ENCODE data around the gene SCLT1.
A peak's percentile ranks its signal among the peaks of the same experiment; 100 is the strongest.

Gene SCLT1

DNA sequence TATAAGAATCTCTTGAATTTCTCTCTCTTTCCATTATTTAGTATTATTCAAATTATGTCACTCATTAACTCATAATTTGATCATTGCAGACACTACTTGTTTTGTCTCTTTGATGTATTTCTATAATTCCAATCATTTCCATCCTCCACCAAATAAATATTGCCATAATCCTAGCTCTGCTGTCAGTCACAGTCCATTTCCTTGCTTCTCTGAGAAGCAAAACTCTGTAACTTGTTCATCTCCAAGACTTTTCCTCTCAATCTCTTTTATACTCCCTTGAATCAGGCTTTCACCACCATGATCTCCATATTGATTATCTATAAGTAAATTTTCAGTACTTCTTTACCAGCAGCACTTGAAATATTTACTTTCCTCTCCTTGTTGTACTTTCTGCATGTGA, 135.9 kb downstream of the SCLT1 start:
- DNase-seq (ENCODE audit: low spot score), result no peak

DNA sequence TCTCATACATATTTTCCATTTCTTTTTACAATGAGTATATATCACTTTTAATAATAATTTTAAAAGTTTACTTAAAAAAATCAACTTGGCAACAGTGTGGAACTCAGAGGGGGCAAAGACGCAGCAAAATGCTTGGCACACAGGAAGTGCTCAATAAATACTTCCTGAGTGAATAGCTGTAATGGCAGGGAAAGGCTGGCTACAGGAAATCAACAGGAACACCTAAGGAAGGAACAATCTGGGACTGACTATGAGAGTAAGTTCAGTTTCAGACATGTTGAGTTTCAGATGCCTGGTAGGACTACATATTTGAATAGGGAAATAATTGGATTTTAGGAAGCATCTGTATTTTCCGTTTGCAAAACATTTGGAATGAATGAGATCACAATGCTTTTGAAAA, 137.6 kb downstream of the SCLT1 start:
- DNase-seq (ENCODE audit: low spot score), result no peak

- no peak for DNase-seq (ENCODE audit: low spot score)
These were observed 138.4 kb downstream of the SCLT1 start for GRCh38 chr4:128954941-128955340.

GRCh38 chr4:128951316-128951715, 142.0 kb downstream of the SCLT1 start:
- no peak for DNase-seq (ENCODE audit: low spot score)

GRCh38 chr4:128950796-128951195, 142.5 kb downstream of the SCLT1 start:
- no peak for DNase-seq (ENCODE audit: low spot score)

GRCh38 chr4:128946916-128947315, 146.4 kb downstream of the SCLT1 start:
- DNase-seq (ENCODE audit: low spot score), result no peak

GRCh38 chr4:128942607-128943006, 150.7 kb downstream of the SCLT1 start:
- DNase-seq (ENCODE audit: low spot score), result no peak

GRCh38 chr4:128940971-128941370, 152.4 kb downstream of the SCLT1 start:
- no peak for DNase-seq (ENCODE audit: low spot score)

DNA sequence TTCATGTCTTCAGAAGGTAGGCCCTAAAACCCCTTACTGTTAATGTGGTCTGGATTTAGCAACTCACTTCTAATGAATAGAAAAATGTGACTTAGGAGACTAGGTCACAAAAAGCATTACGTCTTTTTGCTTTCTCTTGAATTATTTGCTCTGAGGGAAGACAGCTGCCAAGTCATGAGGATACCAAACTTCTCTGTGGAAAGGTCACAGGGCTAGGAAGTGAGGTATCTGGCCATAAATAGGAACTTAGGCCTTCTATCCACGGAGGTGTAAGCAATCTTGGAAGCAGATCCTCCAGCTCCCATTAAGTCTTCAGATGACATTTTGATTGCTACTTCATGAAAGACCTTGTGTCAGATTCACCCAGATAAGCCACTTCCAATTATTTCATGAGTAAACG, 163.3 kb downstream of the SCLT1 start:
- DNase-seq (ENCODE audit: low spot score), result no peak

DNA sequence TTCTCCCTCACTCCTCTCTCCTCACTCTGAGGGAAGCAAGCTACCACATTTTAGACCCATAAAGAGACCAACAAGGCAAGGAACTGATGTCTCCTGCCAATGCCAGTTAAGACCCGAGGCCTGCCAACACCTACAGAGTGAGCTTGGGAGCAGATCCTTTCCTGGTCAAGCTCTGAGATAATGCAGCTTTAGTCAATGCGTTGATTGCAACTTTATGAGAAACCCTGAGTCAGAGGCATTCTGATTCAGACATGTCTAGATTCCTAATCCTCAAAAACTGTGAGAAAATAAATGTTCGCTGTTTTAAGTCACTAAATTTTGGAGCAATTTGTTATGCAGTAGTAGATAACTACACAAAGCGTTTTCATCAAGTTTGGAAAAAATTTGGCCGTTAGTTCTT, 168.4 kb downstream of the SCLT1 start:
- DNase-seq (ENCODE audit: low spot score), result peak; percentile 35

DNA sequence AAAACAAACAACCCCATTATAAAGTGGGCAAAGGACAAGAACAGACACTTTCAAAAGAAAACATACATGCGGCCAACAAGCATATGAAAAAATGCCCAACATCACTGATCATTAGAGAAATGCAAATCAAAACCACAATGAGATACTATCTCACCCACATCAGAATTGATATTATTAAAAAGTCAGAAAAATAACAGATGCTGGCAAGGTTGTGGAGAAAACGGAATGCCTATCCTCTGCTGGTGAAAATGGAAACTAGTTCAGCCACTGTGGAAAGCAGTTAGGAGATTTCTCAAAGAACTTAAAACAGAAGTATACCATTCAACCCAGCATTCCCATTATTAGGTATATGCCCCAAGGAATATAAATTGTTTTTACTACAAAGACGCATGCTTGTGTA, 171.4 kb downstream of the SCLT1 start:
- no peak for DNase-seq (ENCODE audit: low spot score)

GRCh38 chr4:128917781-128918180, 175.6 kb downstream of the SCLT1 start:
- DNase-seq (ENCODE audit: low spot score), result no peak

DNA sequence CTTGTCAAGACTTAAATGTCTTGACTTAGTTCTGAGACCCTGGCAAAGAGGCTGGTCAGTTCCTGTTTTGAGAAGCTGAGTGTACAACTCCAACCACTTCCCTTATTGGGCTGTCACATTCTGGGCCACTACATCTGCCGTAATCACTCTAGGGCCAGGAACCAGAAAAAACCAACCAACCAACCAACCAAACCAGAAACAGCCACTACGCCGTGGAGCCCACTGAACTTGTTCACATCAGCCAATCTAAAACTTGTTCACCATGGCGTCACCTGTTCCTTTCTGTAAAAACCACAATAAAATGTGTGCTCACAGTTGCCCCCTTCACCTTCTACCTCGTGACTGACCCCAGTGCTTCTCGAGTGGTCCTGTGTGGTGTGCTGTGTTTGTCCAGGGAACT, 176.5 kb downstream of the SCLT1 start:
- no peak for DNase-seq (ENCODE audit: low spot score)

DNA sequence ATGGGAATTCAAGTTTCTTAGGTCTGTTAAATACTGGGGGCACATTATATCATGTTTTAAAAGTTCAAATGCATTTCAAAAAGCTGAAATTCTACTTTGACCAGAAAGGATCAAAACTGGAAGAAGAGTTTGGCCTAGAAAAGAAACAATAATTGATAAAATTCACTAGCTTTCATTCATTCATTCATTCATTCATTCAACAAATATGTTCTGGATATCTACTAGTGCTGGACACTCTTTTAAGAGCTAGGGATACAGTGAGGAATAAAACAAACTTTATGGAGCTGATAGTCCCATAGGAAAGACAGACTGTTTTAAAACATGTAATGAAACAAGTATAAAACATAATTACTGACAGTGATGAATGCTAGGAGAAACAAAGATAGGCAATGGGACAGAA, 177.8 kb downstream of the SCLT1 start:
- DNase-seq (ENCODE audit: low spot score), result no peak

DNA sequence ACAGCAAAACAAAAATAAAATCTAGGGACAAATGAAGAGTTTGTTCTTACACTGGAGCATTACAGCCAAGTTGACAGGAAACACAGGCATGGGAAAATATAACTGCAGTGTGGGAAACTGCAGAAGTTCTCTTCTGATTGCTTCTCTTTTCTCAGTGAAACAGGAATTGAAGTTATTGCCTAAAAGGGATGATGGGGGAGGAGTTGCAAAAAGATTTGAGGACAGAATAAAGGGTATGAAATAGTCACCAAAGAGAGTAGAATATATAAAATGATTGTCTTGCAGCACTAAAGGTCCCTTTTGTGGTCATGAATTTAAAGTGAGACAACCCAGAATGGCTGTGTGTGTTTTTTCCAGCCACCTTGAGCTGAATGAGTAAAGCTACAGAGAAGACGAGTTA, 180.1 kb downstream of the SCLT1 start:
- DNase-seq (ENCODE audit: low spot score), result no peak

DNA sequence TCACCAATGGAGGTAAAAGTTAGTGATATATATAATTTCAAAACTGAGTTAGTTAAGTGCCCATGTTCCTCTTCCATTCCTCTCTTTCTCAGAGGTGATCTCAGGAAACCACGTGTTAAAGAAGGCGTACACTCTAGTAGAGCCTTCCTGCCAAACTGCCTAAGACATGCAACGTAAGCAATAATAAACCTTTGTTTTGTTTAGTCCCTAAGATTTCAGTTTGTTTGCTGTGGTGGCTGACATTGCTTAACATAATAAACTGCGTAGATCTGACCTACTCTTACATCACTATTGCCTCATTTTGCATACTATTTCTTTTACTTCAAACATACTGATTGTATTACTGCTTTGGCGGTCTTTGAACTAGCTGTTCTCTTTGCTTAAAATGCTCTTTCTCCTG, 184.6 kb downstream of the SCLT1 start:
- DNase-seq (ENCODE audit: low spot score), result no peak

GRCh38 chr4:128907981-128908380, 185.4 kb downstream of the SCLT1 start:
- no peak for DNase-seq (ENCODE audit: low spot score)

- DNase-seq (ENCODE audit: low spot score), result no peak
These were observed 186.8 kb downstream of the SCLT1 start for GRCh38 chr4:128906581-128906980.

GRCh38 chr4:128904821-128905220, 188.5 kb downstream of the SCLT1 start:
- DNase-seq (ENCODE audit: low spot score), result no peak

- DNase-seq (ENCODE audit: low spot score), result no peak
These were observed 212.7 kb downstream of the SCLT1 start for GRCh38 chr4:128880662-128881061.

- no peak for DNase-seq (ENCODE audit: low spot score)
These were observed 213.4 kb downstream of the SCLT1 start for GRCh38 chr4:128879971-128880370.

- DNase-seq (ENCODE audit: low spot score), result no peak
These were observed 214.1 kb downstream of the SCLT1 start for GRCh38 chr4:128879283-128879682.

- no peak for DNase-seq (ENCODE audit: low spot score)
These were observed 215.4 kb downstream of the SCLT1 start for GRCh38 chr4:128877934-128878333.

DNA sequence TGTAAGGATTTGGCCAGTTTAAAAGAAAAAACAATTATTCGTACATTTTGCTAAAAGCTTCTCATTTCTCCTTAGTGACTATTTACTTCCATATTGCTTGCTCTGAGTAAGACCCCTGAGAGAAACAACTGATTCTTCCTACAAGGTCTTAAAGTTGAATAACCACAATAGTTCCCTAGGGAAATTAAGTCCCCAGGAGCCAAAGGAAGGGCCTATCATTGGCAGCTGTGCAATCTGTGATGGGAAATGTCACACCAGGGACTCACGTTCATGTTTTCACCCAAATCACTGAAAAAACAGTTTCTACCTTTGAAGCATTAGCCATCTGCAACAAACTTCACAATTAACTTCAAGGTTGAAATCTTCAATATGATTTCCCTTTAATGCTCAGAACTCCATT, 217.1 kb downstream of the SCLT1 start:
- DNase-seq (ENCODE audit: low spot score), result no peak

- DNase-seq (ENCODE audit: low spot score), result peak; percentile 11
These were observed 221.4 kb downstream of the SCLT1 start for GRCh38 chr4:128871948-128872347.

All from RKO (cell line).